Stomach (tissue), 9 donors: ENCODE measurements around the gene RER1. TPM values are rescaled to one million over a fixed set of nuclear protein-coding genes. Genes with fewer than 3 reads are reported as not detected.
A peak's percentile ranks its signal among the peaks of the same experiment; 100 is the strongest.

Experiments used
- DNase-seq, 2 donors: peaks; one replicate each; pipeline versions ENCODE4 v3.0.0 to v3.0.0-alpha.2; 2013 to 2019
- H3K27ac ChIP-seq, 5 donors: fragments of 200-600 bp in 4 of 5; sonication (generic) in 4 of 5; one replicate each; pipeline ENCODE4 v1.5.1; 2013 to 2019; ENCODE audit warnings: mild to moderate bottlenecking in 1 of 5, moderate library complexity in 1 of 5
- H3K27me3 ChIP-seq, 3 donors: fragments of 200-600 bp; sonication (generic); one replicate each; pipeline ENCODE4 v1.5.1; 2017 to 2019; ENCODE audit warnings: mixed run types in 1 of 3
- H3K36me3 ChIP-seq, 4 donors: fragments of 200-600 bp; sonication (generic); 1 replicate in 3 of 4; 2 replicates in 1 of 4; pipeline ENCODE4 v1.5.1; 2016 to 2019
- H3K4me1 ChIP-seq, 4 donors: fragments of 200-600 bp; sonication (generic); one replicate each; pipeline ENCODE4 v1.5.1; 2016 to 2019
- H3K4me3 ChIP-seq, 4 donors: fragments of 200-600 bp; sonication (generic) in 3 of 4; one replicate each; pipeline ENCODE4 v1.5.1; 2016 to 2019; ENCODE audit warnings: mild to moderate bottlenecking in 1 of 4
- H3K9me3 ChIP-seq, 4 donors: fragments of 200-600 bp; sonication (generic); one replicate each; pipeline ENCODE4 v1.5.1; 2016 to 2019
- CTCF ChIP-seq, 7 experiments: fragments of 450-650 bp in 4 of 7; fragments of 200-600 bp in 3 of 7; sonication (generic) in 3 of 7; IDR thresholded peaks; one replicate each; pipeline ENCODE4 v1.5.1; 2016 to 2019; ENCODE audit warnings: antibody characterized with exemption in 7 of 7, control low read depth in 2 of 7, mild to moderate bottlenecking in 1 of 7
- EP300 ChIP-seq: sonication (generic); formaldehyde crosslinking; IDR thresholded peaks from one replicate; pipeline ENCODE4 v1.6.1; 2017; ENCODE audit warnings: antibody characterized with exemption
- POLR2A ChIP-seq, 4 donors: fragments of 450-650 bp; IDR thresholded peaks; one replicate each; pipeline ENCODE4 v1.6.1; 2016; ENCODE audit warnings: antibody characterized with exemption in 4 of 4, control low read depth in 2 of 4, mild to moderate bottlenecking in 1 of 4, moderate library complexity in 1 of 4
- POLR2AphosphoS5 ChIP-seq, 3 donors: sonication (generic); formaldehyde crosslinking; IDR thresholded peaks; one replicate each; pipeline ENCODE4 v1.6.1; 2016; ENCODE audit warnings: antibody characterized with exemption in 3 of 3
- WGBS, 5 donors: extraction: QIAGEN DNeasy Blood & Tissue Kit in 3 of 5; methylation state at CpG; one replicate each; pipeline versions ENCODE4 v1.1.5 to v1.1.7; 2013 to 2018; 5-methylcytosine and 5-hydroxymethylcytosine counted together
- intact Hi-C: fragments of 100-400 bp; cut with DNase I; formaldehyde crosslinking; loops from one replicate; pipeline ENCODE4 v1.15.1; 2023; ENCODE audit warnings: low total_unique reads
- polyA plus RNA-seq, 3 donors: library from polyadenylated mRNA; stranded (reverse); fragments of 200-250 nt; gene quantifications; one replicate each; pipeline ENCODE4 v1.2.3, GENCODE V29; 2013
- total RNA-seq, 5 donors: library from RNA; depleted of rRNA; stranded (reverse); fragments of >200 nt; gene quantifications; one replicate each; pipeline versions ENCODE4 v1.1.0 to v1.2.3, GENCODE V29; 2014 to 2016
- donor health status: healthy with polysubstance abuse.
- donor health status: Bipolar disorder and iron deficiency.
- donor health status: healthy.

RER1 gene
- total and polyA plus RNA-seq, 8 donors, result 38.2 to 73.6 (median 66.7) TPM

GRCh38 chr1:2352897-2353550 lies 38.6 kb upstream of the RER1 start:
- 40 to 69% (median 40%) methylated on average over 20 to 21 of the region's 21 CpGs for WGBS, 5 donors
- peak in 1 of 2 donors; percentile 57 for DNase-seq
- Histone ChIP-seq H3K27ac (peak overlapping the region in 4 of 5 donors; percentile 21 to 74 (median 46)), H3K36me3 (peaks cover 0 to 11% (median 3%) of the 10 kb centered on the region in 4 donors), H3K4me3 (no peak overlapping the region), H3K4me1 (peaks cover 10 to 28% (median 14%) of the 10 kb centered on the region in 4 donors), H3K27me3 (no peaks in the 10 kb centered on the region), H3K9me3 (no peaks in the 10 kb centered on the region)
- TF ChIP-seq POLR2AphosphoS5 (IDR thresholded peaks at IDR 0.05) (no peak), POLR2A (IDR thresholded peaks at IDR 0.05) (no peak), EP300 (no peak), CTCF (IDR thresholded peaks at IDR 0.05) (no peak)
- intact Hi-C loops, result no loop called here

GRCh38 chr1:2353551-2354438 lies 37.8 kb upstream of the RER1 start:
- Histone ChIP-seq H3K36me3 (peaks cover 0 to 14% (median 6%) of the 10 kb centered on the region in 4 donors), H3K27ac (peak overlapping the region in 3 of 5 donors; percentile 37 to 74 (median 54)), H3K4me3 (no peak overlapping the region), H3K27me3 (no peaks in the 10 kb centered on the region), H3K9me3 (no peaks in the 10 kb centered on the region), H3K4me1 (peaks cover 10 to 28% (median 14%) of the 10 kb centered on the region in 4 donors)
- no peak for DNase-seq
- WGBS, 5 donors, result 78 to 88% (median 84%) methylated on average over 26 to 28 of the region's 28 CpGs
- intact Hi-C loops, result no loop called here
- TF ChIP-seq CTCF (IDR thresholded peaks at IDR 0.05) (no peak), POLR2A (IDR thresholded peaks at IDR 0.05) (no peak), POLR2AphosphoS5 (IDR thresholded peaks at IDR 0.05) (no peak), EP300 (no peak)

GRCh38 chr1:2354511-2355372 lies 36.9 kb upstream of the RER1 start:
- Histone ChIP-seq H3K9me3 (no peaks in the 10 kb centered on the region), H3K4me3 (no peak overlapping the region), H3K27me3 (no peaks in the 10 kb centered on the region), H3K27ac (no peak overlapping the region), H3K36me3 (peaks cover 0 to 14% (median 6%) of the 10 kb centered on the region in 4 donors), H3K4me1 (peaks cover 10 to 28% (median 14%) of the 10 kb centered on the region in 4 donors)
- no peak for DNase-seq
- no peak for TF ChIP-seq POLR2A (IDR thresholded peaks at IDR 0.05)
- no peak for TF ChIP-seq EP300
- no peak for TF ChIP-seq CTCF (IDR thresholded peaks at IDR 0.05)
- no peak for TF ChIP-seq POLR2AphosphoS5 (IDR thresholded peaks at IDR 0.05)
- intact Hi-C loops, result no loop called here
- 84 to 94% (median 93%) methylated on average over 37 to 38 of the region's 38 CpGs for WGBS, 5 donors
